Adrenal gland (tissue), 5 donors: ENCODE measurements around the gene LENG9.

ENCODE experiments used
- CTCF ChIP-seq, 6 experiments: fragments of 450-650 bp in 4 of 6; fragments of 200-600 bp in 2 of 6; sonication (generic) in 1 of 6; IDR thresholded peaks; 1 replicate in 5 of 6; 2 replicates in 1 of 6; pipeline versions ENCODE4 v1.5.1 to v1.8.0; 2016 to 2021; ENCODE audit warnings: antibody characterized with exemption in 6 of 6, mild to moderate bottlenecking in 2 of 6, moderate library complexity in 1 of 6
- POLR2A ChIP-seq, 2 donors: fragments of 450-650 bp; IDR thresholded peaks; one replicate each; pipeline ENCODE4 v1.6.1; 2017; ENCODE audit warnings: antibody characterized with exemption in 2 of 2, mild to moderate bottlenecking in 2 of 2, moderate library complexity in 1 of 2
- donor health status: DM: no; HTN: no; CAD: no.

GRCh38 chr19:54481326-54481930 is 17.9 kb upstream of the LENG9 start:
- peak; percentile 15 to 60 (median 46) for TF ChIP-seq CTCF (IDR thresholded peaks at IDR 0.05)
- TF ChIP-seq POLR2A (IDR thresholded peaks at IDR 0.05) = no peak
